Measurements from ENCODE around the gene TGDS. TPM values are rescaled to one million over a fixed set of nuclear protein-coding genes. Genes with fewer than 3 reads are reported as not detected.
A peak's percentile ranks its signal among the peaks of the same experiment; 100 is the strongest.

The TGDS gene
- total RNA-seq, 1 experiment from 2014 or later: 9.0 TPM

- intact Hi-C loops (cut with micrococcal nuclease): no loop called here
- H3K27ac ChIP-seq (ENCODE audit: low read length): no peak overlapping the region
- ChIA-PET POLR2A (ENCODE audit: unreplicated experiment) (no interaction called here), CTCF (no interaction called here)
- no peaks in the 10 kb centered on the region for H3K9me3 ChIP-seq (ENCODE audit: low read length)
- BruUV-seq (replicated peaks): no TSS peak
- no peaks in the 10 kb centered on the region for H3K27me3 ChIP-seq (ENCODE audit: low read length)
- ATAC-seq (no peak), DNase-seq (no peak)
- H3K4me2 ChIP-seq (ENCODE audit: low read length): no peak overlapping the region
- no peak overlapping the region for H2AFZ ChIP-seq (ENCODE audit: low read length)
- no peaks in the 10 kb centered on the region for H3F3A ChIP-seq (ENCODE audit: low read length, unreplicated experiment)
- H4K20me1 ChIP-seq (ENCODE audit: low read length): no peaks in the 10 kb centered on the region
- peaks cover 8% of the 10 kb centered on the region for H3K4me1 ChIP-seq (ENCODE audit: insufficient read depth, low read length)
- H3K79me2 ChIP-seq (ENCODE audit: low read length): 0 out of 2 replicates have a peak, but pooled peaks cover 11% of the 10 kb centered on the region
- H3K9ac ChIP-seq (ENCODE audit: low read length): no peak overlapping the region
- H3K4me3 ChIP-seq (ENCODE audit: low read length): no peak overlapping the region
- no peak for TF ChIP-seq EZH2 (IDR thresholded peaks at IDR 0.05; ENCODE audit: low read length, unreplicated experiment)
- TF ChIP-seq EZH2phosphoT487 (IDR thresholded peaks at IDR 0.05; ENCODE audit: borderline replicate concordance, low read length): no peak
- no peak for TF ChIP-seq CTCF (conservative IDR thresholded peaks at IDR 0.05; ENCODE audit: low read depth, low read length)
- no peaks in the 10 kb centered on the region for H3K9me2 ChIP-seq (replicated peaks; ENCODE audit: low read length)
- peaks cover 13% of the 10 kb centered on the region for H3K36me3 ChIP-seq (ENCODE audit: low read depth, low read length)
These were observed 13.2 kb upstream of the TGDS start for GRCh38 chr13:94609196-94609595.

GRCh38 chr13:94608586-94608985, 12.6 kb upstream of the TGDS start:
- H3K4me1 ChIP-seq (ENCODE audit: insufficient read depth, low read length): peaks cover 8% of the 10 kb centered on the region
- no peaks in the 10 kb centered on the region for H3F3A ChIP-seq (ENCODE audit: low read length, unreplicated experiment)
- no peaks in the 10 kb centered on the region for H4K20me1 ChIP-seq (ENCODE audit: low read length)
- H3K4me2 ChIP-seq (ENCODE audit: low read length): no peak overlapping the region
- H3K4me3 ChIP-seq (ENCODE audit: low read length): no peak overlapping the region
- no peaks in the 10 kb centered on the region for H3K9me2 ChIP-seq (replicated peaks; ENCODE audit: low read length)
- CTCF ChIA-PET: no interaction called here
- H3K9me3 ChIP-seq (ENCODE audit: low read length): no peaks in the 10 kb centered on the region
- peaks cover 15% of the 10 kb centered on the region; the same call in 1 of the 2 replicates for H3K79me2 ChIP-seq (ENCODE audit: low read length)
- no peaks in the 10 kb centered on the region for H3K27me3 ChIP-seq (ENCODE audit: low read length)
- peaks cover 13% of the 10 kb centered on the region for H3K36me3 ChIP-seq (ENCODE audit: low read depth, low read length)
- H3K9ac ChIP-seq (ENCODE audit: low read length): no peak overlapping the region
- intact Hi-C loops (cut with micrococcal nuclease): no loop called here
- DNase-seq: no peak
- no peak overlapping the region for H3K27ac ChIP-seq (ENCODE audit: low read length)
- POLR2A ChIA-PET (ENCODE audit: unreplicated experiment): no interaction called here
- BruUV-seq (replicated peaks): no TSS peak
- no peak for TF ChIP-seq CTCF (conservative IDR thresholded peaks at IDR 0.05; ENCODE audit: low read depth, low read length)
- H2AFZ ChIP-seq (ENCODE audit: low read length): no peak overlapping the region
- ATAC-seq: no peak

GRCh38 chr13:94607939-94608338, 12.0 kb upstream of the TGDS start:
- ATAC-seq (peak; percentile 46; the same call in 1 of the 2 replicates), DNase-seq (no peak)
- no peaks in the 10 kb centered on the region for H4K20me1 ChIP-seq (ENCODE audit: low read length)
- no peak overlapping the region for H3K9ac ChIP-seq (ENCODE audit: low read length)
- no peak overlapping the region for H3K27ac ChIP-seq (ENCODE audit: low read length)
- H3K9me2 ChIP-seq (replicated peaks; ENCODE audit: low read length): no peaks in the 10 kb centered on the region
- TF ChIP-seq CTCF (conservative IDR thresholded peaks at IDR 0.05; ENCODE audit: low read depth, low read length): no peak
- TF ChIP-seq EZH2phosphoT487 (IDR thresholded peaks at IDR 0.05; ENCODE audit: borderline replicate concordance, low read length): no peak
- no peak for TF ChIP-seq EZH2 (IDR thresholded peaks at IDR 0.05; ENCODE audit: low read length, unreplicated experiment)
- no TSS peak for BruUV-seq (replicated peaks)
- H3K4me3 ChIP-seq (ENCODE audit: low read length): no peak overlapping the region
- no peak overlapping the region for H2AFZ ChIP-seq (ENCODE audit: low read length)
- H3K27me3 ChIP-seq (ENCODE audit: low read length): no peaks in the 10 kb centered on the region
- H3K36me3 ChIP-seq (ENCODE audit: low read depth, low read length): peaks cover 13% of the 10 kb centered on the region
- H3K9me3 ChIP-seq (ENCODE audit: low read length): no peaks in the 10 kb centered on the region
- no peaks in the 10 kb centered on the region for H3F3A ChIP-seq (ENCODE audit: low read length, unreplicated experiment)
- peaks cover 12% of the 10 kb centered on the region for H3K4me1 ChIP-seq (ENCODE audit: insufficient read depth, low read length)
- intact Hi-C loops (cut with micrococcal nuclease): no loop called here
- no peak overlapping the region for H3K4me2 ChIP-seq (ENCODE audit: low read length)
- CTCF ChIA-PET: no interaction called here
- peaks cover 21% of the 10 kb centered on the region for H3K79me2 ChIP-seq (ENCODE audit: low read length)
- POLR2A ChIA-PET (ENCODE audit: unreplicated experiment): no interaction called here

Data from PC-3 (cell line).